GM18868 (cell line): ENCODE results near the gene TGM5.
"Not testable (repeated sequence)": the region's sequence is repeated elsewhere in the genome, so short reads cannot be mapped to it uniquely, and the experiment has no call there.

ENCODE experiments used
- ATAC-seq: cut with Tn5 transposase; IDR thresholded peaks from one replicate; pipeline ENCODE4 v1.9.1; 2021; ENCODE audit warnings: mild to moderate bottlenecking, moderate library complexity; ENCODE audit not compliant: unreplicated experiment

The TGM5 gene

DNA sequence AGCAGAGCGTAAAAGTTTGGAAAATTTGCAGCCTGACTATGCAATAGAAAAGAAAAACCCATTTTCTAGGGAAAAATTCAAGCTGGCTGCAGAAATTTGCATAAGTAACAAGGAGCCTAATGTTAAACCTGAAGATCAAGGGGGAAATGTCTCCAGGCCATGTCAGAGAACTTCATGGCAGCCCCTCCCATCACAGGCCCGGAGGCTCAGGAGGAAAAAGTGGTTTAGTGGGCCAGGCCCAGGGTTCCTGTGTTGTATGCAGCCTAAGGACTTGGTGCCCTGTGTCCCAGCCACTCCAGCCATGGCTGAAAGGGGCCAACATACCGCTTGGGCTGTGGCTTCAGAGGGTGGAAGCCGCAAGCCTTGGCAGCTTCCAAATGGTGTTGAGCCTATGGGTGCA, 68.2 kb downstream of the TGM5 start:
- ATAC-seq = not testable (repeated sequence)

GRCh38 chr15:43197773-43198172, 69.0 kb downstream of the TGM5 start:
- not testable (repeated sequence) for ATAC-seq

GRCh38 chr15:43196760-43197548, 69.8 kb downstream of the TGM5 start:
- no peak for ATAC-seq

- ATAC-seq = no peak
Measured at GRCh38 chr15:43194795-43195194, 71.9 kb downstream of the TGM5 start.

GRCh38 chr15:43193710-43194109, 73.0 kb downstream of the TGM5 start:
- ATAC-seq = no peak

DNA sequence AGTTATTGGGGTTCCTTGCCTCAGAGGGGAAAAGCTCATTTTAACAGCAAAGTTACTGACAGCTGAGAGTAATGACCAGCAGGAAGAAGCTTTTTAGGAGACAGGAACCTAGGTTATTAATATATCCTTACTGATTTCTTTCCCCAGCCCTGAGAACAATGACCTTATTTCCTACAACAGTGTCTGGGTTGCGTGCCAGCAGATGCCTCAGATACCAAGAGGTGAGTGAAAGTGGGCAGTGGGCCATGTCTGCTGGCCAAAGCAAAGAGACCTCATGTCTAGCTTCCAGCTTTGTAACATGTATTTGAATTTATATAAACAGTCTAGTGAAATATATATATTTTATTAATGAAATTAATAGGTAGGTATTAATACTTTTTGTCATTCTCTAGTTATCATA, 76.5 kb downstream of the TGM5 start:
- ATAC-seq = no peak

GRCh38 chr15:43189296-43189695, 77.4 kb downstream of the TGM5 start:
- no peak for ATAC-seq

- ATAC-seq = no peak
Measured at GRCh38 chr15:43187544-43188155, 79.1 kb downstream of the TGM5 start.

DNA sequence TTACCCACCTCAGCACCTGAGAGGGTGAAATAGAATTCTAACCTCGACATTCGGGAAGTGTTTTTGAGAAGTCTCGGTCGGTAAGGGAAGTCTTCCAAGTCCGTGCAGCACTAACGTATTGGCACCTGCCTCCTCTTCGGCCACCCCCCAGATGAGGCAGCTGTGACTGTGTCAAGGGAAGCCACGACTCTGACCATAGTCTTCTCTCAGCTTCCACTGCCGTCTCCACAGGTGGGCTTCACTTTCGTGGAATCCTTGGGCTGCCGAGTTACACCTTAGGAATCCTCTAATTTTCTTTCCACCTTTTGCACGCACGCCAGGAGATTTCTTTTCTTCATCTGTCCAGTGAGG, 80.8 kb downstream of the TGM5 start:
- peak; percentile 17 for ATAC-seq

- ATAC-seq = peak; percentile 96
Measured at GRCh38 chr15:43185157-43186002, 81.3 kb downstream of the TGM5 start, which contains the start of gene CCNDBP1. CCNDBP1 (plus strand) TSS chr15:43185403; CDS start chr15:43185499, 96 bp downstream.

GRCh38 chr15:43184407-43185124, 82.2 kb downstream of the TGM5 start:
- ATAC-seq = no peak

DNA sequence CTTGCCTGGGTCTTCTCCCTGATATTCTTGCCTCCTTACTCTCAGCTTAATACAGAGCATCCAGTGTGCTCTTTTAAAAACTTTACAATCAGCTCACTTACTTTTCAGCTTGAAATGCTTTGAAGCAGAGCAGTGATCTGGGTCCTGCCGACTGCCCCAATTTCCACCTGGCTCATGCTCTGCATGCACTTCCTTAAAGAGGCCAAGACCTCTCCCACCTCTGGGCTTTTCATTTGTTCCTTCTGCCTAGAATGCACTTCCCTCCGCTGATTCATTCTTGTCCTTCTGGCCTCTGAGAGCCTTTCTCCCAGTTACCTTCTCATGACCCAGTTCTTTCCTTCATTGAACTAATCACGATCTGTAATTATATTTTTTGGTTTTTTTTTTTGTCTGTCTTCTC, 83.5 kb downstream of the TGM5 start:
- ATAC-seq = no peak
